Spinal cord (tissue), 10 donors: ENCODE results near the gene RPL11. TPM values are rescaled to one million over a fixed set of nuclear protein-coding genes. Genes with fewer than 3 reads are reported as not detected.
"Not testable (repeated sequence)": the region's sequence is repeated elsewhere in the genome, so short reads cannot be mapped to it uniquely, and the experiment has no call there.

Source experiments
- DNase-seq, 6 donors: peaks; one replicate each; pipeline versions ENCODE4 v3.0.0 to v3.0.0-alpha.2; 2013 to 2015; ENCODE audit warnings: low spot score in 6 of 6, low read depth in 4 of 6
- H3K27ac ChIP-seq: one replicate; pipeline ENCODE4 v1.5.1; 2013; ENCODE audit warnings: low read depth, low read length, control low read depth
- H3K27me3 ChIP-seq: one replicate; pipeline ENCODE4 v1.6.1; 2013; ENCODE audit warnings: low read length; ENCODE audit not compliant: control insufficient read depth, insufficient read depth
- H3K36me3 ChIP-seq: one replicate; pipeline ENCODE4 v1.6.1; 2013; ENCODE audit warnings: low read length; ENCODE audit not compliant: control insufficient read depth, insufficient read depth
- H3K4me1 ChIP-seq: one replicate; pipeline ENCODE4 v1.6.1; 2013; ENCODE audit warnings: low read length; ENCODE audit not compliant: control insufficient read depth, insufficient read depth
- H3K4me3 ChIP-seq: one replicate; pipeline ENCODE4 v1.5.1; 2013; ENCODE audit warnings: low read depth, low read length, control low read depth
- H3K9me3 ChIP-seq: one replicate; pipeline ENCODE4 v1.6.1; 2013; ENCODE audit warnings: low read length; ENCODE audit not compliant: control insufficient read depth, insufficient read depth
- WGBS: methylation state at CpG from one replicate; pipeline ENCODE4 v1.1.5; 2013; ENCODE audit warnings: missing lambda C conversion rate; ENCODE audit not compliant: insufficient coverage; 5-methylcytosine and 5-hydroxymethylcytosine counted together
- polyA plus RNA-seq, 2 donors: library from polyadenylated mRNA; unstranded; fragments of 120-200 nt; gene quantifications; one replicate each; pipeline ENCODE4 v1.2.1, GENCODE V29; 2013; ENCODE audit not compliant: insufficient read length in 2 of 2
- total RNA-seq, 2 donors: library from RNA; depleted of rRNA in 1 of 2; stranded (reverse); fragments of 120-200 nt in 1 of 2; fragments of >200 nt in 1 of 2; gene quantifications; one replicate each; pipeline versions ENCODE4 v1.2.3 to v1.2.4, GENCODE V29; 2013 to 2014
- donor health status: healthy.

RPL11 gene
- total and polyA plus RNA-seq, 4 donors: 655 to 1,704 (median 1,285) TPM

- 91% methylated on average over 10 of the region's 10 CpGs for WGBS
- no peaks in the 10 kb centered on the region for H3K9me3 ChIP-seq
- H3K36me3 ChIP-seq: no peaks in the 10 kb centered on the region
- H3K27ac ChIP-seq: no peak overlapping the region
- no peaks in the 10 kb centered on the region for H3K27me3 ChIP-seq
- H3K4me1 ChIP-seq: no peaks in the 10 kb centered on the region
- no peak overlapping the region for H3K4me3 ChIP-seq
- DNase-seq: no peak
These were observed 28.8 kb downstream of the RPL11 start for GRCh38 chr1:23720256-23720995.

GRCh38 chr1:23722652-23723051 is 31.0 kb downstream of the RPL11 start:
- no peaks in the 10 kb centered on the region for H3K27me3 ChIP-seq
- H3K27ac ChIP-seq: no peak overlapping the region
- no peaks in the 10 kb centered on the region for H3K9me3 ChIP-seq
- 59% methylated on average over 3 of the region's 3 CpGs for WGBS
- no peak for DNase-seq
- no peaks in the 10 kb centered on the region for H3K36me3 ChIP-seq
- no peaks in the 10 kb centered on the region for H3K4me1 ChIP-seq
- no peak overlapping the region for H3K4me3 ChIP-seq

GRCh38 chr1:23726686-23727085 is 35.1 kb downstream of the RPL11 start:
- no CpG with 5 or more reads among the region's 2 CpGs for WGBS
- H3K4me1 ChIP-seq: no peaks in the 10 kb centered on the region
- no peaks in the 10 kb centered on the region for H3K27me3 ChIP-seq
- no peak overlapping the region for H3K27ac ChIP-seq
- H3K4me3 ChIP-seq: no peak overlapping the region
- DNase-seq: no peak
- no peaks in the 10 kb centered on the region for H3K36me3 ChIP-seq
- no peaks in the 10 kb centered on the region for H3K9me3 ChIP-seq

- H3K27ac ChIP-seq: no peak overlapping the region
- 85% methylated on average over 6 of the region's 9 CpGs for WGBS
- no peaks in the 10 kb centered on the region for H3K36me3 ChIP-seq
- H3K9me3 ChIP-seq: no peaks in the 10 kb centered on the region
- DNase-seq: no peak
- H3K27me3 ChIP-seq: no peaks in the 10 kb centered on the region
- no peaks in the 10 kb centered on the region for H3K4me1 ChIP-seq
- H3K4me3 ChIP-seq: no peak overlapping the region
These were observed 35.8 kb downstream of the RPL11 start for GRCh38 chr1:23727362-23727811.

GRCh38 chr1:23732363-23733224 is 41.0 kb downstream of the RPL11 start:
- 97% methylated on average over 7 of the region's 10 CpGs for WGBS

GRCh38 chr1:23733281-23733680 is 41.7 kb downstream of the RPL11 start:
- H3K4me1 ChIP-seq, H3K9me3 ChIP-seq, H3K27ac ChIP-seq, H3K4me3 ChIP-seq, DNase-seq, H3K36me3 ChIP-seq, H3K27me3 ChIP-seq: not testable (repeated sequence)
- 90% methylated on average over 2 of the region's 5 CpGs for WGBS

More at GRCh38 chr1:23732363-23733224, 41.0 kb downstream of the RPL11 start:
- H3K27me3 ChIP-seq: no peaks in the 10 kb centered on the region
- H3K4me1 ChIP-seq: no peaks in the 10 kb centered on the region
- no peaks in the 10 kb centered on the region for H3K36me3 ChIP-seq
- no peaks in the 10 kb centered on the region for H3K9me3 ChIP-seq
- DNase-seq: no peak
- no peak overlapping the region for H3K27ac ChIP-seq
- H3K4me3 ChIP-seq: no peak overlapping the region

GRCh38 chr1:23736437-23737134 is 45.0 kb downstream of the RPL11 start:
- WGBS: 99% methylated on average over 6 of the region's 7 CpGs
- Histone ChIP-seq H3K4me1 (no peaks in the 10 kb centered on the region), H3K27ac (no peak overlapping the region), H3K9me3 (no peaks in the 10 kb centered on the region), H3K36me3 (no peaks in the 10 kb centered on the region), H3K27me3 (no peaks in the 10 kb centered on the region), H3K4me3 (no peak overlapping the region)
- no peak for DNase-seq

- Histone ChIP-seq H3K9me3 (no peaks in the 10 kb centered on the region), H3K27me3 (no peaks in the 10 kb centered on the region), H3K4me1 (peaks cover 13% of the 10 kb centered on the region), H3K27ac (no peak overlapping the region), H3K4me3 (no peak overlapping the region), H3K36me3 (peaks cover 4% of the 10 kb centered on the region)
- no peak for DNase-seq
- 69% methylated on average over 2 of the region's 5 CpGs for WGBS
These were observed 50.0 kb downstream of the RPL11 start for GRCh38 chr1:23741609-23742008.

- DNase-seq: peak in 1 of 6 donors; percentile 12
These were observed 51.2 kb downstream of the RPL11 start for GRCh38 chr1:23742670-23743286.

More at GRCh38 chr1:23742670-23743286, 51.2 kb downstream of the RPL11 start:
- no peaks in the 10 kb centered on the region for H3K9me3 ChIP-seq
- H3K27ac ChIP-seq: peak overlapping the region; percentile 84
- H3K27me3 ChIP-seq: no peaks in the 10 kb centered on the region
- H3K36me3 ChIP-seq: peaks cover 4% of the 10 kb centered on the region
- peaks cover 13% of the 10 kb centered on the region for H3K4me1 ChIP-seq
- WGBS: 10% methylated on average over 27 of the region's 28 CpGs
- H3K4me3 ChIP-seq: peak overlapping the region; percentile 57
